ENCODE measurements around the gene AGAP3.

The AGAP3 gene

DNA sequence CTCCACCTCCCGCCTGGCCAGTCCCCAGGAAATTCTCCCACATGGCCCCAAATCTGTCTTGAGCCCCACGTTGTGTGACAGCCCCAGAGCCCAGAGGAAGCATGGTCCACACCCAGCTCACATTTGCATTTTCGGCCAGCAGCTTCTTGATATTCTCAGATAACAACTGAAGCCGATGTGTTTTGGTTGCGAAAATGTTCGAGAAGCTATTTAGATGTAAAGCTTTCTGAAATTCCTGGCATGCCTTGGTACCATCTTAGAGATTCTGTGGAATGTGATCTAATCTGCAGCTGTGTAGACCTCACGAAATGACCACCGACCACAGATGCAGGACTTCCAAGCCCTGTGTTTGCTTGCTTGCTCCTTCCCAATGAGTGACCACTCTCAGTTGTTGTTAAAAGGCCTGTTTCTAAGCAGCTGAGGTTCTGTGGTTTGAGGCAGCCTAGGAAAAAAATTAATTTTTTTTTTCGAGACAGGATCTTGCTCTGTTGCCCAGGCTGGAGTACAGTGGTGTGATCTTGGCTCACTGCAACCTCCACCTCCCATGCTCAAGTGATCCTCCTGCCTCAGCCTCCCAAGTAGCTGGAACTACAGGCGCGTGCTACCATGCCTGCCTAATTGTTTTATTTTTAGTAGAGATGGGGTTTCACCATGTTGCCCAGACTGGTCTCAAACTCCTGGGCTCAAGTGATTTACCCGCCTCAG, 18.1 kb upstream of the AGAP3 start:
- TF ChIP-seq, protein P1, sequence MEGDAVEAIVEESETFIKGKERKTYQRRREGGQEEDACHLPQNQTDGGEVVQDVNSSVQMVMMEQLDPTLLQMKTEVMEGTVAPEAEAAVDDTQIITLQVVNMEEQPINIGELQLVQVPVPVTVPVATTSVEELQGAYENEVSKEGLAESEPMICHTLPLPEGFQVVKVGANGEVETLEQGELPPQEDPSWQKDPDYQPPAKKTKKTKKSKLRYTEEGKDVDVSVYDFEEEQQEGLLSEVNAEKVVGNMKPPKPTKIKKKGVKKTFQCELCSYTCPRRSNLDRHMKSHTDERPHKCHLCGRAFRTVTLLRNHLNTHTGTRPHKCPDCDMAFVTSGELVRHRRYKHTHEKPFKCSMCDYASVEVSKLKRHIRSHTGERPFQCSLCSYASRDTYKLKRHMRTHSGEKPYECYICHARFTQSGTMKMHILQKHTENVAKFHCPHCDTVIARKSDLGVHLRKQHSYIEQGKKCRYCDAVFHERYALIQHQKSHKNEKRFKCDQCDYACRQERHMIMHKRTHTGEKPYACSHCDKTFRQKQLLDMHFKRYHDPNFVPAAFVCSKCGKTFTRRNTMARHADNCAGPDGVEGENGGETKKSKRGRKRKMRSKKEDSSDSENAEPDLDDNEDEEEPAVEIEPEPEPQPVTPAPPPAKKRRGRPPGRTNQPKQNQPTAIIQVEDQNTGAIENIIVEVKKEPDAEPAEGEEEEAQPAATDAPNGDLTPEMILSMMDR (IDR thresholded peaks at IDR 0.05; ENCODE audit: low read depth, low read length) = no peak
- DNase-seq (ENCODE audit: low read depth, low spot score) = no peak
- no peak overlapping the region for H3K4me3 ChIP-seq (ENCODE audit: low read depth, low read length)
- in situ Hi-C loops (cut with HindIII; ENCODE audit: low sequenced_read_pairs) = no loop called here

DNA sequence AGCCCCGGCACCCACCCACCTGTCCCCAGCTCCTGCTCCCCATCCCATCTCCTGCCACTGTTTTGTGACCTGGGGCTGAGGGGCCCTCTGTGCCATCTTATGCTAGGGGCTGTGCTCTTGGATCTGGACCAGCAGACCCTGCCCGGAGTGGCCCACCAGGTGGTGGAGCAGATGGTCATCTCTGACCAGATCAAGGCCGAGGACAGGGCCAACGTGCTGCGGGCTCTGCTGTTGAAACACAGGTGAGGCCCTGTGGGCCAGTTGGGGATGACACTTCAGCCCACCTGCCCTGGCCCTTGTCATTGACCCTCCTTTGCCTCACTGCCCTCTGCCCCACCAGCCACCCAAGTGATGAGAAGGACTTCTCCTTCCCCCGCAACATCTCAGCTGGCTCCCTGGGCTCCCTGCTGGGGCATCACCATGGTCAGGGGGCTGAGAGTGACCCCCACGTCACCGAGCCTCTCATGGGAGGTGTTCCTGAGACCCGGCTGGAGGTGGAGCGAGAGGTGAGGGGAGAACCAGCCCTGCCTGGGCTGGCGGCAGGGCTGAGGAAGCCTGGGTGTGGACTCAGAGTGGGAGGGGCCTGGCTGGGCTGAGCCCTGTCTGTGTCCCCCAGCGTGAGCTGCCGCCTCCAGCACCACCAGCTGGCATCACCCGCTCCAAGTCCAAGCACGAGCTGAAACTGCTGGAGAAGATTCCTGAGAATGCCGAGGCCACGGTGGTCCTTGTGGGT, 16.3 kb upstream of the AGAP3 start:
- in situ Hi-C loops (cut with HindIII; ENCODE audit: low sequenced_read_pairs) = no loop called here
- DNase-seq (ENCODE audit: low read depth, low spot score) = no peak
- H3K4me3 ChIP-seq (ENCODE audit: low read depth, low read length) = no peak overlapping the region
- TF ChIP-seq, protein P1 (IDR thresholded peaks at IDR 0.05; ENCODE audit: low read depth, low read length) = no peak

DNA sequence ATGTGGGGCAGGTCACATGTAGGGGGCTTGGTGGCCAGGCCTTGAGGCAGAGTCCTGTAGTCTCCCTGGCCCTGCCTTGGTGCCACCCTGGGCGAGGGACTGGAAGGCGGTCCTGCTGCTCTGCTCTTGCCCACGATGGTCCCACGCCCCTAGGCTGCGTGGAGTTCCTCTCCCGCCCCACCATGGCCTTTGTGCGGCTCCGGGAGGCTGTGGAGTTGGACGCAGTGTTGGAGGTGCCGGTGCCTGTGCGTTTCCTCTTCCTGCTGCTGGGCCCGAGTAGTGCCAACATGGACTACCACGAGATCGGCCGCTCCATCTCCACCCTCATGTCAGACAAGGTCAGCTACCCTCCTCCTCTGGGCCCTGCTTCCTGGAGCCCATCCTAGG, 15.7 kb upstream of the AGAP3 start:
- in situ Hi-C loops (cut with HindIII; ENCODE audit: low sequenced_read_pairs) = no loop called here
- DNase-seq (ENCODE audit: low read depth, low spot score) = no peak
- TF ChIP-seq, protein P1 (IDR thresholded peaks at IDR 0.05; ENCODE audit: low read depth, low read length) = no peak
- no peak overlapping the region for H3K4me3 ChIP-seq (ENCODE audit: low read depth, low read length)

DNA sequence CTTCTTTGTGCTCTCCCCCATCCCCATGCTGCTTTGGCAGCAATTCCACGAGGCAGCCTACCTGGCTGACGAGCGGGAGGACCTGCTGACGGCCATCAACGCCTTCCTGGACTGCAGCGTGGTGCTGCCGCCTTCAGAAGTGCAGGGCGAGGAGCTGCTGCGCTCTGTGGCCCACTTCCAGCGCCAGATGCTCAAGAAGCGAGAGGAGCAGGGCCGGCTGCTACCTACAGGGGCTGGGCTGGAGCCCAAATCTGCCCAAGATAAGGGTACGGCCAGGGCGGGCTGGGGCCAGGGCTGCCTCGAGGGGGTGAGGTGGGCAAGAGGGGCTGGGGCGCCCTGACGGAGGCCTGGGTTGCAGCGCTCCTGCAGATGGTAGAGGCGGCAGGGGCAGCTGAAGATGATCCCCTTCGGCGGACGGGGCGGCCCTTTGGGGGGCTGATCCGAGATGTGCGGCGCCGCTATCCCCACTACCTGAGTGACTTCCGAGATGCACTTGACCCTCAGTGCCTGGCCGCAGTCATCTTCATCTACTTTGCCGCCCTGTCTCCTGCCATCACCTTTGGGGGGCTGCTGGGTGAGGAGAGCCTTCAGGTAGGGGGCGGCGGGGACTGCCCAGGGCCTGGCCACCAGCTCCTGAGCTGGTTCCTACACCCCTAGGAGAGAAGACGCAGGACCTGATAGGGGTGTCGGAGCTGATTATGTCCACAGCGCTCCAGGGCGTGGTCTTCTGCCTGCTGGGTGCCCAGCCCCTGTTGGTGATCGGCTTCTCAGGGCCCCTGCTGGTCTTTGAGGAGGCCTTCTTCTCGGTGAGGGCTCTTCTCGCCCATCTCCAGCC, 15.0 kb upstream of the AGAP3 start:
- H3K4me3 ChIP-seq (ENCODE audit: low read depth, low read length) = no peak overlapping the region
- in situ Hi-C loops (cut with HindIII; ENCODE audit: low sequenced_read_pairs) = no loop called here
- TF ChIP-seq, protein P1 (IDR thresholded peaks at IDR 0.05; ENCODE audit: low read depth, low read length) = no peak
- DNase-seq (ENCODE audit: low read depth, low spot score) = no peak

DNA sequence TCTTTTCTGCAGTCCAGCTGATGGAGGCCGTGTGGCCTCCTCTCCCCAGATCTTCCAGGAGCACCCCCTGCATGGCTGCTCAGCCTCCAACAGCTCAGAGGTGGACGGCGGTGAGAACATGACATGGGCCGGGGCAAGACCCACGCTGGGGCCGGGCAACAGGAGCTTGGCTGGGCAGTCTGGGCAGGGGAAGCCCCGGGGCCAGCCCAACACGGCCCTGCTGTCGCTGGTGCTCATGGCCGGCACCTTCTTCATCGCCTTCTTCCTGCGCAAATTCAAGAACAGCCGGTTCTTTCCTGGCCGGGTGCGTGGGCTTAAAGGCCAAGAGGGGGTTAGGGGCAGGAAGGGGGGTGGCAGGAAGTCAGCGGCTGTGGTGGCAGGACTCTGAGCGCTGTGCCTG, 12.3 kb upstream of the AGAP3 start:
- TF ChIP-seq, protein P1 (IDR thresholded peaks at IDR 0.05; ENCODE audit: low read depth, low read length) = no peak
- no peak overlapping the region for H3K4me3 ChIP-seq (ENCODE audit: low read depth, low read length)
- in situ Hi-C loops (cut with HindIII; ENCODE audit: low sequenced_read_pairs) = no loop called here
- DNase-seq (ENCODE audit: low read depth, low spot score) = no peak

DNA sequence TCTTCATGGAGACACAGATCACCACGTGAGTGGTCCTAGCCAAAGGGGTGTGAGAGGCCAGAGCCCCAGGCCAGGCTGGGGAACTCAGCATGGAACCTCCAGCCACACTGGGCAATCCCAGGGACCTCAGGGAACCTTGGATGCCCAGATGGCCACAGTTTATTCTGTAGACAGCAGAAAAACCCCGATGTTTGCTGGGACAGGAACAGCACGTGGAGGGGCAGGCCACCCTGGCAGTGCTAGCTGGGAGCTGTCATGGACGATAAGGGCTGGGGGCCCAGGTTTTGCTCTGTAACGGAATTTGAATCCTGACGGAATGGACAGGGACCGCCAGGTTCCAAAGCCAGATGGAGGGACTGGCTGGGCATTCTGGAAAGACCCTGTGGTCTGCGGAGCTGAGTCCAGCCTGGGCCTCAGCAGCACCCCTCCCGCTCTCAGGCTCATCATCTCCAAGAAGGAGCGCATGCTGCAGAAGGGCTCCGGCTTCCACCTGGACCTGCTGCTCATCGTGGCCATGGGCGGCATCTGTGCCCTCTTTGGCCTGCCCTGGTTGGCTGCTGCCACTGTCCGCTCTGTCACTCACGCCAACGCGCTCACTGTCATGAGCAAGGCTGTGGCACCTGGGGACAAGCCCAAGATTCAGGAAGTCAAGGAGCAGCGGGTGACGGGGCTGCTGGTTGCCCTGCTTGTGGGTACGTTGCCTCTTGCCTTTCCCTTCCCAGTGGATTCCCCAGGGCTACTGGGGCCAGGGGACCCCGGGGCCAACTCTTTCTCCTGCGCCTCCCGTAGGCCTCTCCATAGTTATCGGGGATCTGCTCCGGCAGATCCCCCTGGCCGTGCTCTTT, 11.2 kb upstream of the AGAP3 start:
- TF ChIP-seq, protein P1 (IDR thresholded peaks at IDR 0.05; ENCODE audit: low read depth, low read length) = no peak
- in situ Hi-C loops (cut with HindIII; ENCODE audit: low sequenced_read_pairs) = no loop called here

More for the DNA sequence above, 11.2 kb upstream of the AGAP3 start:
- DNase-seq (ENCODE audit: low read depth, low spot score) = no peak
- H3K4me3 ChIP-seq (ENCODE audit: low read depth, low read length) = no peak overlapping the region
